T-helper 2 cell treated with Interferon-gamma antibody and Interleukin-4, amounts not matched to agents 5 μg/mL and 100 μg/mL, for 36 hours (primary cell): Measurements from ENCODE around the gene PRKAR2B.

Experiments
- DNase-seq: peaks from one replicate; pipeline ENCODE4 v3.0.0; 2021; ENCODE audit warnings: low spot score
- H3K27ac Mint-ChIP-seq: one replicate; pipeline ENCODE4 v1.8.0; 2021; ENCODE audit warnings: mild to moderate bottlenecking, mixed read lengths
- H3K27me3 Mint-ChIP-seq: one replicate; pipeline ENCODE4 v1.8.0; 2021; ENCODE audit warnings: low read depth, mixed read lengths
- H3K36me3 Mint-ChIP-seq: one replicate; pipeline ENCODE4 v1.8.0; 2021; ENCODE audit warnings: low read depth, mixed read lengths
- H3K4me1 Mint-ChIP-seq: one replicate; pipeline ENCODE4 v1.8.0; 2021; ENCODE audit warnings: low read depth, mixed read lengths
- H3K4me3 Mint-ChIP-seq: one replicate; pipeline ENCODE4 v1.8.0; 2022; ENCODE audit warnings: mild to moderate bottlenecking, moderate library complexity, mixed read lengths
- H3K9me3 Mint-ChIP-seq: one replicate; pipeline ENCODE4 v1.8.0; 2021; ENCODE audit warnings: mixed read lengths

The PRKAR2B gene

DNA sequence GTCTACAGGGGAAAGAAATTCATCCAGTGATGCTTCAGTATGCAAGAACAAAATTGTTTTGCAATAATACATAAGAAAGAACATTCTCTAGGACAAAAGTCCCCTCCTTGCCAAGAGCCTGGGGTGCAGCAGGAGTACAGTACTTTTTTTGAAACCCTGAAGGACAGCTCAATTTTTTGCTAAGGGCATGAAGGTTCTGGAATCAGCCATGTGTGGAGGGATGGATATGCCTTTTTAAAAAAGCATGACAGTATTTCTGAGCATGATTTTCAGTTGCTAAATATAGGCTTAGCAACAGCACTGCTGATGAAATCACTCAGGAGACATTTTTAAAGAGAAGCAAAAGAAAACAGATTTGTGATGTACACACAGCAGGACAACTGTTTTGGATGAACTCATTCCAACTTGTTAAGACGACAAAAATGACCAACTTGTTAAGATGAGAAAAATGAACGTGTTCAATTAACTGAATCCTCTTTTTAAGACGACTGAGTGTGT, 163.6 kb downstream of the PRKAR2B start:
- Mint-ChIP-seq H3K4me3 (no peak overlapping the region), H3K36me3 (peaks cover 20% of the 10 kb centered on the region), H3K9me3 (no peaks in the 10 kb centered on the region), H3K4me1 (no peaks in the 10 kb centered on the region), H3K27ac (no peak overlapping the region), H3K27me3 (no peaks in the 10 kb centered on the region)
- no peak for DNase-seq

DNA sequence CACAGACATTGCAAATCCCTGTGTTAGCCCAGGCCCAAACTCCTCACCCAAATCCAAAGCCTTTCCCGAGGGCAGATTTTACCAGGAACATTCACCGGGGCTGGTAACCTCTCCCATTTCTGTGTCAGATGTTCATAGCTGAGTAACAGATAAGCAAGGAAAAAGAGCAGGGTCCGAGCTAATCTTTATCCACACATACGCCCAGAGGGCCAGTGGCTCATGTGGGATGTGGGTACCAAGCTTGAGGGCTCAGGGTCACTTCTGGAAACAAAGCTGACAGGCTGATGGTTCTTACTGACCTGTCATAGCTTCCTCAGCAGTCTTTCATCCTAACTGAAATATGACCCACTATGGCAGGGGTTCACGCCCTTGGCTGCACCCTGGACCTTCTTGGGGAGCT, 164.1 kb downstream of the PRKAR2B start:
- no peak for DNase-seq
- Mint-ChIP-seq H3K9me3 (no peaks in the 10 kb centered on the region), H3K4me3 (no peak overlapping the region), H3K27me3 (no peaks in the 10 kb centered on the region), H3K27ac (no peak overlapping the region), H3K4me1 (no peaks in the 10 kb centered on the region), H3K36me3 (peaks cover 22% of the 10 kb centered on the region)

DNA sequence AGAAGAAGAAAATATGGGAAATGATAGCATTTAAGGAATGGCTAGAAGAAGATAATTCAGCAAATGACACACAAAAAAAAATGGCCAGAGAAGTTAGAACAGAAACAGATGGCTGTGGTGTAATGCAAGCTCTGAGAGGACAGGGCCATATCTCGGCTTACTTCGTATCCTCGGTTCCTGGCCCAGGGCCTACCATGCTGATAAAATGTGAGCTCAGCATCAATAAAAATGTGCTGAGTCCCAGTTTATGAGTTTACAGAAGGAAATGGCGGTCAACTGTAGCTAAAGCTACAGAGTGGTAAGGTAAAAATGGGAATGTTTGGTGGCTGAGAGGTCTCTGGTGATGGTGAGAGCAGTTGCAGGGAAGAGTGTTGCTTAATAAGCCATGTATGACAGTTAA, 165.1 kb downstream of the PRKAR2B start:
- H3K4me3 Mint-ChIP-seq: no peak overlapping the region
- peaks cover 20% of the 10 kb centered on the region for H3K36me3 Mint-ChIP-seq
- no peaks in the 10 kb centered on the region for H3K9me3 Mint-ChIP-seq
- no peak overlapping the region for H3K27ac Mint-ChIP-seq
- DNase-seq: no peak
- H3K4me1 Mint-ChIP-seq: no peaks in the 10 kb centered on the region
- H3K27me3 Mint-ChIP-seq: no peaks in the 10 kb centered on the region

DNA sequence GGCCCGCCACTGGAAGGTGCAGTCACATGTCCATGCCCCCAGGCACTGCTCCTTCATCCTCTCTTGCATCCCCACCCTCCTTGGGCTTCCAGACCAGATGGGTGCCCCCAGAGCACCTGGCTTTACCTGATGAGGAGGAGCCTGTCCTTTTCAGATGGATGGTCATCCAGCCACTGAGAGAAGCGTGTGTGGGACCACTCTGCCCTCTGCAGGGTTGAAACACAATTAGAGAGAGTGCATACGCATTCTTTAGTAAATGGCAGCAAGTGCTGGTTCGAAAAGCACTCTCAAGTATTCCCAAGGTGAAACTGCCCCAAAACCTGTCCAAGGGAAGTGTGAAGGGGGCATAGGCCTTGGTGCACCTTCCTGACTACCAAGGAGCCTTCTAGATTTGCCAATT, 165.9 kb downstream of the PRKAR2B start:
- H3K36me3 Mint-ChIP-seq: peaks cover 21% of the 10 kb centered on the region
- no peak for DNase-seq
- H3K4me1 Mint-ChIP-seq: no peaks in the 10 kb centered on the region
- H3K4me3 Mint-ChIP-seq: no peak overlapping the region
- H3K9me3 Mint-ChIP-seq: peaks cover 4% of the 10 kb centered on the region
- H3K27me3 Mint-ChIP-seq: no peaks in the 10 kb centered on the region
- H3K27ac Mint-ChIP-seq: no peak overlapping the region
